ENCODE measurements around the gene ZBTB7B.

The ZBTB7B gene

GRCh38 chr1:155008015-155008941, 5.7 kb downstream of the ZBTB7B start:
- H3K4me3 ChIP-seq (ENCODE audit: low read depth, low read length) = no peak overlapping the region

GRCh38 chr1:155009221-155009711, 6.7 kb downstream of the ZBTB7B start:
- no peak overlapping the region for H3K4me3 ChIP-seq (ENCODE audit: low read depth, low read length)
- DNase-seq (ENCODE audit: low read depth, low spot score) = no peak
- TF ChIP-seq, protein P1, sequence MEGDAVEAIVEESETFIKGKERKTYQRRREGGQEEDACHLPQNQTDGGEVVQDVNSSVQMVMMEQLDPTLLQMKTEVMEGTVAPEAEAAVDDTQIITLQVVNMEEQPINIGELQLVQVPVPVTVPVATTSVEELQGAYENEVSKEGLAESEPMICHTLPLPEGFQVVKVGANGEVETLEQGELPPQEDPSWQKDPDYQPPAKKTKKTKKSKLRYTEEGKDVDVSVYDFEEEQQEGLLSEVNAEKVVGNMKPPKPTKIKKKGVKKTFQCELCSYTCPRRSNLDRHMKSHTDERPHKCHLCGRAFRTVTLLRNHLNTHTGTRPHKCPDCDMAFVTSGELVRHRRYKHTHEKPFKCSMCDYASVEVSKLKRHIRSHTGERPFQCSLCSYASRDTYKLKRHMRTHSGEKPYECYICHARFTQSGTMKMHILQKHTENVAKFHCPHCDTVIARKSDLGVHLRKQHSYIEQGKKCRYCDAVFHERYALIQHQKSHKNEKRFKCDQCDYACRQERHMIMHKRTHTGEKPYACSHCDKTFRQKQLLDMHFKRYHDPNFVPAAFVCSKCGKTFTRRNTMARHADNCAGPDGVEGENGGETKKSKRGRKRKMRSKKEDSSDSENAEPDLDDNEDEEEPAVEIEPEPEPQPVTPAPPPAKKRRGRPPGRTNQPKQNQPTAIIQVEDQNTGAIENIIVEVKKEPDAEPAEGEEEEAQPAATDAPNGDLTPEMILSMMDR (IDR thresholded peaks at IDR 0.05; ENCODE audit: low read depth, low read length) = no peak
- in situ Hi-C loops (cut with HindIII; ENCODE audit: low sequenced_read_pairs) = no loop called here

More at GRCh38 chr1:155008015-155008941, 5.7 kb downstream of the ZBTB7B start:
- TF ChIP-seq, protein P1 (IDR thresholded peaks at IDR 0.05; ENCODE audit: low read depth, low read length) = no peak
- in situ Hi-C loops (cut with HindIII; ENCODE audit: low sequenced_read_pairs) = no loop called here
- no peak for DNase-seq (ENCODE audit: low read depth, low spot score)

DNA sequence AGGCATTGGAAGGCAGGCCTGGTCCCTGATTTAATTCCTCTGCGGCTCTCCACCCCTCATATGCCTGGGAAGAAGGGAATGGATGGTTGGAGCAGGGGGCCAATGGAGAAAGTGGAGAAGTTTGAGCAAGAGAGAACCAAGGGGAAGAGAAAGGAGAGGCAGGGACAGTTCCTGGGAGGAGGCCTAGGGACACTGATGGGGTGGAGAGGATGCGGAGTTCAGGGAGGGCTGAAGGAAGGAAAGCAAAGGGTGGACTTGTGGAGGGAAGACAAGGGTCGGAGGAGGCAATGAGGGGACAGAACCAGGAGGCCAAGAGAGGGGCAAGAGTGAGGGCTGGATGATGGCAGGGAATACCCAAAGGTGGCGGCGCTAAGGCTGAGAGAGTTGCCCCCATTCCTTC, 7.1 kb downstream of the ZBTB7B start:
- no peak for DNase-seq (ENCODE audit: low read depth, low spot score)
- H3K4me3 ChIP-seq (ENCODE audit: low read depth, low read length) = no peak overlapping the region
- TF ChIP-seq, protein P1 (IDR thresholded peaks at IDR 0.05; ENCODE audit: low read depth, low read length) = no peak
- in situ Hi-C loops (cut with HindIII; ENCODE audit: low sequenced_read_pairs) = no loop called here

GRCh38 chr1:155010211-155010918, 7.8 kb downstream of the ZBTB7B start:
- no peak for DNase-seq (ENCODE audit: low read depth, low spot score)
- TF ChIP-seq, protein P1 (IDR thresholded peaks at IDR 0.05; ENCODE audit: low read depth, low read length) = no peak
- H3K4me3 ChIP-seq (ENCODE audit: low read depth, low read length) = no peak overlapping the region
- in situ Hi-C loops (cut with HindIII; ENCODE audit: low sequenced_read_pairs) = no loop called here

DNA sequence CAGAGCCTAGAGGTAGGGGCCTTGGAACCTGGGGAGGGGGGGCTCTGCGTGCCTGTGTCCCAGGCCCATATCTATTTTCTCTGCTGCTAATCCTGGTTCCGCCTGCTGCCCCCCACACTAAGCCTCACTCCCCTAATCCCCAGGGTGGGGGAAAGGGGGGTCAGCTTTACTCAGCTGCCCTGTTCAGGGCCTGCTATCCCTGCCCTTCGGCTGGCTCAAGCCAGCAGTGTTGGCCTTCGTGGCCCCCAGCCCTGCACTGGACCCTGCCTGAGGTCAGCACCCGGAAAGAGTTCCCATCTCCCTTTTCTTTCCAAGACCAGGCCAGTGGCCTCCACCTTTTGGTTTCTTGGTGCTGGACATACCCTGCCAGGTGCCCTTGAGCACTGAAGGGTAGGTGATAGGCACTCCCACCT, 8.4 kb downstream of the ZBTB7B start:
- TF ChIP-seq, protein P1 (IDR thresholded peaks at IDR 0.05; ENCODE audit: low read depth, low read length) = no peak
- no peak overlapping the region for H3K4me3 ChIP-seq (ENCODE audit: low read depth, low read length)
- no peak for DNase-seq (ENCODE audit: low read depth, low spot score)
- in situ Hi-C loops (cut with HindIII; ENCODE audit: low sequenced_read_pairs) = no loop called here

DNA sequence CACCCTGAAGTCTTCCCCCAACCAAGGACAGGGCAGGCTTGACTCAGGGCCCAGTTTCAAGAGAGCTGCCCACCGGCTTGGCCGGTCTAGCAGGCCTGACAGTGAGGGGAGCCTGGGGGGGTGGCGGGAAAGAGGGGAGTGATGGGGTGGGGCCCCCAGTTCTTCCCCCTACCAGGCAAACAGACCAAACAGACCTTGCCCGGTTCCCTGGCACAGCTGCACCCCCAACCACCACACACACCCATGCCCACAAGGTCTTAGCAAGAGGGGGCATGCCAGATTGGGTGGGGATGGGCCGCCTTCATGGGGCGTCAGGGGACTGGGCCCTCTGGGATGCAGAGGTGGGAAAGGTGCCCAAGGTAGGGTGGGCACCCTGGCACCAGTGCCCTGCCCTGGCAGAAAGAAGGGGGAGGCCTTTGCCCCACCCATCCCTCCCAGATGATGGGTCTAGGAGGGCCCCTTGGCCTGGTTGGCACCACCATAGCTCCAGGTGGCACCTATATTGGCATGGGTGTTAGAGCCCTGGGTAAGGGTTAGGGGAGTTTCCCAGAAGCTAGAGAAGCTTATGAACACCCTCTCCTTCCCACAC, 8.9 kb downstream of the ZBTB7B start:
- DNase-seq (ENCODE audit: low read depth, low spot score) = no peak
- in situ Hi-C loops (cut with HindIII; ENCODE audit: low sequenced_read_pairs) = no loop called here
- TF ChIP-seq, protein P1 (IDR thresholded peaks at IDR 0.05; ENCODE audit: low read depth, low read length) = no peak
- H3K4me3 ChIP-seq (ENCODE audit: low read depth, low read length) = no peak overlapping the region
